Osteoblast (primary cell): ENCODE measurements around the gene TLR9. TPM values are rescaled to one million over a fixed set of nuclear protein-coding genes. Genes with fewer than 3 reads are reported as not detected.

Experiments used
- DNase-seq: peaks from one replicate; pipeline ENCODE4 v3.0.0; 2011; ENCODE audit warnings: low spot score, mixed read lengths; ENCODE audit not compliant: insufficient read length; ENCODE audit errors: missing footprints
- H2AFZ ChIP-seq: 2 replicates; pipeline ENCODE4 v1.6.0; 2011; ENCODE audit warnings: mild to moderate bottlenecking, low read length
- H3K27ac ChIP-seq: 2 replicates; pipeline ENCODE4 v1.5.1; 2011; ENCODE audit warnings: mild to moderate bottlenecking, low read depth, low read length, moderate library complexity
- H3K27me3 ChIP-seq: 2 replicates; pipeline ENCODE4 v1.6.0; 2012; ENCODE audit warnings: mild to moderate bottlenecking, control low read depth, inconsistent platforms, low read length, moderate library complexity; ENCODE audit not compliant: insufficient read depth
- H3K36me3 ChIP-seq: 2 replicates; pipeline ENCODE4 v1.5.1; 2011; ENCODE audit warnings: mild to moderate bottlenecking, low read length, control low read depth, moderate library complexity; ENCODE audit not compliant: insufficient read depth
- H3K4me1 ChIP-seq: 2 replicates; pipeline ENCODE4 v1.5.1; 2011; ENCODE audit warnings: mild to moderate bottlenecking, low read length, control low read depth, moderate library complexity; ENCODE audit not compliant: insufficient read depth
- H3K4me2 ChIP-seq: 2 replicates; pipeline ENCODE4 v1.6.0; 2011; ENCODE audit warnings: mild to moderate bottlenecking, low read length; ENCODE audit not compliant: insufficient read depth
- H3K4me3 ChIP-seq: fragments of 200-600 bp; sonication (generic); 3 replicates; pipeline ENCODE4 v1.5.1; 2012; ENCODE audit warnings: mild to moderate bottlenecking, low read length, inconsistent platforms; ENCODE audit not compliant: insufficient read depth
- H3K79me2 ChIP-seq: 2 replicates; pipeline ENCODE4 v1.6.0; 2012; ENCODE audit warnings: mild to moderate bottlenecking, low read length, control low read depth, inconsistent platforms; ENCODE audit not compliant: insufficient read depth
- H3K9me3 ChIP-seq: 2 replicates; pipeline ENCODE4 v1.5.1; 2011; ENCODE audit warnings: low read depth, low read length, control low read depth
- H4K20me1 ChIP-seq: 2 replicates; pipeline ENCODE4 v1.6.0; 2012; ENCODE audit warnings: mild to moderate bottlenecking, low read length, control low read depth; ENCODE audit not compliant: insufficient read depth
- CTCF ChIP-seq: IDR thresholded peaks from 2 replicates; pipeline ENCODE4 v1.5.1; 2011; ENCODE audit warnings: mild to moderate bottlenecking, low read depth, low read length, moderate library complexity; ENCODE audit errors: extremely low read depth
- total RNA-seq: library from RNA; depleted of rRNA; stranded (reverse); fragments of >200 nt; gene quantifications from 2 replicates; pipeline ENCODE4 v1.2.3, GENCODE V29; 2012

The TLR9 gene
- total RNA-seq, 1 donor: not detected

GRCh38 chr3:52176180-52176752, 49.2 kb downstream of the TLR9 start:
- TF ChIP-seq CTCF: no peak
- H3K27ac ChIP-seq: no peak overlapping the region
- no peak overlapping the region for H3K4me3 ChIP-seq
- H3K36me3 ChIP-seq: no peaks in the 10 kb centered on the region
- H3K9me3 ChIP-seq: no peaks in the 10 kb centered on the region
- H3K4me1 ChIP-seq: peaks cover 7% of the 10 kb centered on the region
- H2AFZ ChIP-seq: no peak overlapping the region
- H3K79me2 ChIP-seq: no peaks in the 10 kb centered on the region
- peak; percentile 38 for DNase-seq
- H4K20me1 ChIP-seq: no peaks in the 10 kb centered on the region
- no peaks in the 10 kb centered on the region for H3K27me3 ChIP-seq
- no peak overlapping the region for H3K4me2 ChIP-seq

- Histone ChIP-seq H3K9me3 (no peaks in the 10 kb centered on the region), H3K4me3 (no peak overlapping the region), H3K4me1 (peaks cover 7% of the 10 kb centered on the region), H3K36me3 (no peaks in the 10 kb centered on the region), H3K4me2 (no peak overlapping the region), H3K79me2 (no peaks in the 10 kb centered on the region), H2AFZ (no peak overlapping the region), H3K27me3 (no peaks in the 10 kb centered on the region), H3K27ac (no peak overlapping the region), H4K20me1 (no peaks in the 10 kb centered on the region)
- no peak for TF ChIP-seq CTCF
- peak; percentile 29 for DNase-seq
These were observed 49.8 kb downstream of the TLR9 start for GRCh38 chr3:52175416-52176179.

DNA sequence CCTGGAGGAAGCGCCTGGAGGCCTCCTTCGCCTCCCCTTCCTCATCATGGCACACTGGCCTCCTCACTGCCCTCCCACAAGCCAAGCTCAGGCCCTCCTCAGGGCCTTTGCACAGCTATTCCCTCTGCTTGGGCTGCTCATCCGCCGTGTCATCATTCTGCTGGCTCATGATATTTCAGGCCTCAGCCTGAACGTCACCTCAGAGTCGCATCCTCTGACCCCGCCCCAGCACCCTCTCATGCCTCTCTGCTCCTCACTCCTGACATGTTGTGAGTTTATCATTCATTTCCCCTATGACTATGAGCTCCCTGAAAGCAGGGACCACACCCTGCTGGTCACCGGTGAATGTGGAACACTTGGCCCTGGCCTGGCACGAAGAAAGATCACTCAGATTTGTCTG, 50.5 kb downstream of the TLR9 start:
- no peak overlapping the region for H3K4me3 ChIP-seq
- H2AFZ ChIP-seq: no peak overlapping the region
- H3K9me3 ChIP-seq: no peaks in the 10 kb centered on the region
- peak; percentile 25 for DNase-seq
- no peaks in the 10 kb centered on the region for H3K27me3 ChIP-seq
- no peaks in the 10 kb centered on the region for H4K20me1 ChIP-seq
- no peak overlapping the region for H3K27ac ChIP-seq
- H3K36me3 ChIP-seq: no peaks in the 10 kb centered on the region
- TF ChIP-seq CTCF: no peak
- H3K4me1 ChIP-seq: peaks cover 7% of the 10 kb centered on the region
- H3K4me2 ChIP-seq: no peak overlapping the region
- H3K79me2 ChIP-seq: no peaks in the 10 kb centered on the region

- no peaks in the 10 kb centered on the region for H3K27me3 ChIP-seq
- no peaks in the 10 kb centered on the region for H3K9me3 ChIP-seq
- H3K27ac ChIP-seq: no peak overlapping the region
- no peak for TF ChIP-seq CTCF
- H4K20me1 ChIP-seq: no peaks in the 10 kb centered on the region
- H3K36me3 ChIP-seq: no peaks in the 10 kb centered on the region
- no peak overlapping the region for H3K4me3 ChIP-seq
- DNase-seq: no peak
- H3K4me2 ChIP-seq: no peak overlapping the region
- no peak overlapping the region for H2AFZ ChIP-seq
- peaks cover 7% of the 10 kb centered on the region for H3K4me1 ChIP-seq
- no peaks in the 10 kb centered on the region for H3K79me2 ChIP-seq
These were observed 52.3 kb downstream of the TLR9 start for GRCh38 chr3:52173101-52173500.
